Left ventricle myocardium inferior (tissue), 1 donor: ENCODE measurements around the gene PNMA6F. TPM values are rescaled to one million over a fixed set of nuclear protein-coding genes. Genes with fewer than 3 reads are reported as not detected.

Experiments
- DNase-seq: peaks from one replicate; pipeline ENCODE4 v3.0.0-alpha.2; 2020
- H3K27ac ChIP-seq: fragments of 200-600 bp; replicated peaks from 2 replicates; pipeline ENCODE4 v1.8.0; 2021
- H3K27me3 ChIP-seq: fragments of 200-600 bp; 2 replicates; pipeline ENCODE4 v1.8.0; 2021; ENCODE audit warnings: low read depth
- H3K36me3 ChIP-seq: fragments of 200-600 bp; 2 replicates; pipeline ENCODE4 v1.8.0; 2021
- H3K4me1 ChIP-seq: fragments of 200-600 bp; 2 replicates; pipeline ENCODE4 v1.8.0; 2021
- H3K4me3 ChIP-seq: fragments of 200-600 bp; 2 replicates; pipeline ENCODE4 v1.8.0; 2021; ENCODE audit warnings: mild to moderate bottlenecking, moderate library complexity
- H3K9me3 ChIP-seq: fragments of 200-600 bp; replicated peaks from 2 replicates; pipeline ENCODE4 v1.8.0; 2021
- intact Hi-C: fragments of 100-400 bp; cut with micrococcal nuclease; formaldehyde crosslinking; loops from one replicate; pipeline ENCODE4 v1.11.0; 2022
- total RNA-seq: library from RNA; stranded (reverse); fragmentation: NEBNext Ultra II Directional; extraction: Animal tissue kit (Norgen Biotek cat#: 25700); gene quantifications from one replicate; pipeline ENCODE4 v1.2.1, GENCODE V29; 2021
- TF ChIP-seq, protein P1 (sequence below): fragments of 200-600 bp; IDR thresholded peaks from 2 replicates; pipeline ENCODE4 v1.8.0; 2021; ENCODE audit warnings: antibody characterized with exemption, mild to moderate bottlenecking, borderline replicate concordance
- donor health status: DM: no; HTN: yes; CAD: no; lungs with severe emphysema.

Gene PNMA6F
- total RNA-seq, 1 donor from 2014 or later: not detected

DNA sequence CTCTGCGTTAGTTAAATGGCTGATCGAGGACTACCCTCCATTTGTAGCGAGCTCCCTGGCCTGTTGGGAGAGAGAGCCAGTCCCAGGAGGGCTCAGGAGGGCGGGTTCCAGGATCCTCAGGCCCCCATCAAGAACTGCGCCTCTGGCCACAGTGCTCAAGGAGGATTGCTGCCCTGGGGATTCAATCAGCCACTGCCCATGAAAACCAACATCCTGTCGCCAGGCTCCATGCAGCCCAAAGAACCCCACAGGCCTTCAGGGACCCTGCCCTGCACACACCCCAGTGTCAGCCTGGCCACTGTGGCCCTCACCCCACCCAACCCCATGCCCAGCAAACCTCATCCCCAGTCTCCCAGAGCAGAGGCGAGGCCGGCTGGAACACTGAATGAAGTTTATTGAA lies 4.3 kb downstream of the PNMA6F start:
- Histone ChIP-seq H3K36me3 (no peaks in the 10 kb centered on the region), H3K27me3 (peaks cover 22% of the 10 kb centered on the region), H3K4me3 (no peak overlapping the region), H3K4me1 (no peaks in the 10 kb centered on the region), H3K9me3 (no peaks in the 10 kb centered on the region), H3K27ac (no peak overlapping the region)
- intact Hi-C loops: no loop called here
- no peak for DNase-seq
- TF ChIP-seq, protein P1, sequence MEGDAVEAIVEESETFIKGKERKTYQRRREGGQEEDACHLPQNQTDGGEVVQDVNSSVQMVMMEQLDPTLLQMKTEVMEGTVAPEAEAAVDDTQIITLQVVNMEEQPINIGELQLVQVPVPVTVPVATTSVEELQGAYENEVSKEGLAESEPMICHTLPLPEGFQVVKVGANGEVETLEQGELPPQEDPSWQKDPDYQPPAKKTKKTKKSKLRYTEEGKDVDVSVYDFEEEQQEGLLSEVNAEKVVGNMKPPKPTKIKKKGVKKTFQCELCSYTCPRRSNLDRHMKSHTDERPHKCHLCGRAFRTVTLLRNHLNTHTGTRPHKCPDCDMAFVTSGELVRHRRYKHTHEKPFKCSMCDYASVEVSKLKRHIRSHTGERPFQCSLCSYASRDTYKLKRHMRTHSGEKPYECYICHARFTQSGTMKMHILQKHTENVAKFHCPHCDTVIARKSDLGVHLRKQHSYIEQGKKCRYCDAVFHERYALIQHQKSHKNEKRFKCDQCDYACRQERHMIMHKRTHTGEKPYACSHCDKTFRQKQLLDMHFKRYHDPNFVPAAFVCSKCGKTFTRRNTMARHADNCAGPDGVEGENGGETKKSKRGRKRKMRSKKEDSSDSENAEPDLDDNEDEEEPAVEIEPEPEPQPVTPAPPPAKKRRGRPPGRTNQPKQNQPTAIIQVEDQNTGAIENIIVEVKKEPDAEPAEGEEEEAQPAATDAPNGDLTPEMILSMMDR: no peak

DNA sequence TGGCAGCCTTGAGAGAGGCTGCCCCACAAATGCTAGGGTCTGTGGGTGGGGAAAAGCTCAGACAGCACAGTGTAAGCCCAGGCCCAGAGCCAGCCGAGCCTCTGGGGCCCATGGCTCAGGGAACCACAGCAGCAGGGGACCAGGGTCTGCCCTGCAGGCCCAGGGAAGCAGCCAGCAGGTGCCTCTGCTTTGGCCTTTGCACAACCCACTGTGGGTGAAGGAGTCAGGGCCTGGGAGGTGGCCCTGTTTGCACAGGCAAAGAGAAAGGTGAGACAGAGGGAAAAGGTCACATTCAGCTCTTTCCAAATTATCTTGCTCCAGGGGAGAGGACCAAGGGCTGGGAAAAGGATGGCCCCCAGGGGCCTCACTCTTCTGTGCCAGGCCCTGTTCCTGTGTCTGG lies 8.7 kb downstream of the PNMA6F start:
- Histone ChIP-seq H3K27me3 (no peaks in the 10 kb centered on the region), H3K4me3 (no peak overlapping the region), H3K36me3 (no peaks in the 10 kb centered on the region), H3K27ac (no peak overlapping the region), H3K4me1 (no peaks in the 10 kb centered on the region), H3K9me3 (no peaks in the 10 kb centered on the region)
- intact Hi-C loops: no loop called here
- DNase-seq: no peak
- TF ChIP-seq, protein P1: no peak

DNA sequence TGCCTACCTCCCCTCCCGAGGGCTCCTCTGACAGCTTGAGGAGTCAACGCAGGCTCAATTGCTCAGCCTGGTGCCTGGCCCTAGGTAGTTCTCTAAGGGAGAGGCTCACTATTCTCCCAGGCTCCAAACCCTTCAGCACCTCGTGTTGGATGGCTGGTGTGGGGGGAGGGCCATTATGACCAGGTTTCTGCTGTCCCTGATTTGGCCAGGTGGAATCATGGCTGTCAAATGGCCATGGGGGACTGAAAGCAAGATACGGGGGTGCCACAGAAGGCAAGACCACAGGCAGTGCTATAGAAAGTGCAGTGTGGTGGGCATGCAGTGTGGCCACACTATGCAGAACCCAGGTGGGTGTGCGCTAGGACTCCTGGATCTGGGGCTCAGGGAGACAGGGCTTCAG lies 9.5 kb downstream of the PNMA6F start:
- DNase-seq: no peak
- intact Hi-C loops: no loop called here
- Histone ChIP-seq H3K4me1 (no peaks in the 10 kb centered on the region), H3K36me3 (no peaks in the 10 kb centered on the region), H3K4me3 (no peak overlapping the region), H3K27ac (no peak overlapping the region), H3K9me3 (no peaks in the 10 kb centered on the region), H3K27me3 (no peaks in the 10 kb centered on the region)
- TF ChIP-seq, protein P1: no peak

DNA sequence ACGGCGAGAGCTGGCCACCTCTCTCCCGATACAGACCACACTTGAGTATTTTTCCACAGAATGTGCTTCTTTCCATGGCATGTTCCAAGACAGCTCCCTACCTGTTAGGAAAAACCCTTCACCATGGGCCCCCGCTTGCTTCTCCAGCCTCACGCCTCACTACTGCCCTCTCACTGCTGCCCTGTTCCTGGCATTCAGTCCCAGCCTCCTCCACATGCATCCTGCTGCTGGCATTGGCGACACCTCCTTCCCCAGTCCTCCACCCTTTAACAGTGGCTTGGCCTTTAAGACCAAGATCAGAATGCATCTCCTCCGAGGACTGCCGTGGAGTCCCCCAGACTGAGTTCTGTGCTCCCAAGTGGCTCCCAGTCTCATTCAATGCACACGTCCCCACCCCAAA lies 10.7 kb downstream of the PNMA6F start:
- Histone ChIP-seq H3K36me3 (no peaks in the 10 kb centered on the region), H3K27ac (no peak overlapping the region), H3K9me3 (no peaks in the 10 kb centered on the region), H3K4me1 (no peaks in the 10 kb centered on the region), H3K4me3 (no peak overlapping the region), H3K27me3 (no peaks in the 10 kb centered on the region)
- DNase-seq: no peak
- intact Hi-C loops: no loop called here
- TF ChIP-seq, protein P1: no peak

- Histone ChIP-seq H3K27me3 (no peaks in the 10 kb centered on the region), H3K36me3 (no peaks in the 10 kb centered on the region), H3K9me3 (no peaks in the 10 kb centered on the region), H3K4me1 (no peaks in the 10 kb centered on the region), H3K27ac (no peak overlapping the region), H3K4me3 (no peak overlapping the region)
- TF ChIP-seq, protein P1: no peak
- intact Hi-C loops: no loop called here
- no peak for DNase-seq
These were observed 14.0 kb downstream of the PNMA6F start for GRCh38 chrX:153307276-153308178.
